NCI-H524 (cell line): Measurements from ENCODE around the gene DESI2.
"Not testable (repeated sequence)": the region's sequence is repeated elsewhere in the genome, so short reads cannot be mapped to it uniquely, and the experiment has no call there.

Experiments used
- DNase-seq, 2 experiments: peaks; one replicate each; lab custom pipeline; 2025; lab: John Stamatoyannopoulos, UW

The DESI2 gene

DNA sequence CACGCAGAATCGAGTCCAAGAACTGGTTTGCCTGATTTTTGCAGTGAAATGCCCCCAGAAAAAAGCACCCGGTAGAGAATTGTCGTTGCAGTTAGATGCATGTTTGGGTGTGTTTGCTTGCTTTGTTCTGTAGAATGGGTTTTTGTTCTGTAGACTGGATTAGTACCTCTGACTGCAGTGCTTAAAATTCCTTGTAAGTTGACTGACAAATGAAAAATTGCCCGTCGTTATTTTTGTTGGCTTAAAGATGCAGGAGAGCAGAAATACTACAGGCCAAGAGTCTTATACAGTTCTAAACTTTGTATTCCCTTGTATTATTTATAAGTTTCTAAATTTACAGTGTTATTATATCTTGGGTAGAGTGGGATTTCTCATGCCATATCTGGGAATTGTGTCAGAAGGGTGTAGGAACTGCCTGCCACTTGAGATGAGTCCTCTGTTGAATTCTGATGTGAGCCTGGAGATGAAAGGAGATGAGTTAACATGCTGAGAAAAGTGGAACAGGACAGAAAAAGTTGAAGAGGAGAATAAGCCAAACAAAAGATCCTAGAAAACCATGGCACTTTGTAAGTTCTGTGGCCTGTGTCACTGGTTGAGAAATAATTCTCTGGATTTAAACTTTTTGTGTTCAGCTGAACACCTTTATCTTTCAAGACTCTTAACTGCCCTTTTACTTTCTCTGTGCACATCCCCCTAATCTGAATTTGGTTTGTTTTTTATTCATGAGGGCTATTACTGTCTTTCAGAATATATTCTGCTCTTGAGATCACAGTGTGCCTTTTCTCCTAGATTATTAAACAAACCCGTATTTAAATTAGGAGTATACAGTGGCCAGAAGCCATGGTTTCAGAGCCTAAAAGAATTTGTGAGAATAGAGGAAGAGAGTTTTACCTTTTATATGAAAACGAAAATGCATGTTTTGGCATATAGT is 1.4 kb downstream of the DESI2 start:
- no peak for DNase-seq

DNA sequence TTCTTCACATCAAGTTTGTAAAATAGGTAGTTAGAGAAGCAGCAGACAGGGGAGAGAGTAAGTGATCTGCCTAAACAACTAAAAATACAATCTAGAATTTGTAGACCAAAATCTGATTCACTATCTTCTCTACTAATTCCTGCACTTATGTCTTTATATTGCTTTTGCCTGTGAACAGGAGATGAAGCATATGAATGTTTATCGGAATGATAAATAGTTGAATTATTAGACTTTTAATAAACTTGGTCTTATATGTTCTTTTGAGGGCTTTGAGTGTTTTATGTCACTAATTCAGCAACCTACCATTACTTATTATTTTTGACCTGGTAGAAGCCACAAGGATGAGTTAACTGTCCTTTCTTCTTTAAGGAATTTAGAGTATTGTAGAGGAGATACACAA is 2.3 kb downstream of the DESI2 start:
- DNase-seq = no peak

DNA sequence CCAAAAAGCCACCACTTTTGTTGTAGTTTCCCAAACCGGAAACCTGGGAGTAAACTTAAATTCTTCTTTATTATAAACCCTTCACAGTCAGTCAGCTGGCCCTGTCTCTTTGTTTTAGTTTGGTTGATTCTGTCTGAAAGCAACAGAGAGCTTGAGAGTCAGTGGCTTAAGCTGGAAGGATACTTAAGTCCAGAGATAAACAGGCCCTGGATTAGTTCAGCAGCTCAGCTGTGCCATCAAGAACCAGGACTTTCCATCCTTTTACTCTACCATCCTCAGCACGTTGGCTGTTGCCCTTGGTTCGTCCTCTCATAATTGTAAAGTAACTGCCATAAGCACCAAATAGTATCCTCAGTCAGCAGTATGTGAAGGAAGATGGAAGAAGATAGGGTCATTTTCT is 4.5 kb downstream of the DESI2 start:
- no peak for DNase-seq

DNA sequence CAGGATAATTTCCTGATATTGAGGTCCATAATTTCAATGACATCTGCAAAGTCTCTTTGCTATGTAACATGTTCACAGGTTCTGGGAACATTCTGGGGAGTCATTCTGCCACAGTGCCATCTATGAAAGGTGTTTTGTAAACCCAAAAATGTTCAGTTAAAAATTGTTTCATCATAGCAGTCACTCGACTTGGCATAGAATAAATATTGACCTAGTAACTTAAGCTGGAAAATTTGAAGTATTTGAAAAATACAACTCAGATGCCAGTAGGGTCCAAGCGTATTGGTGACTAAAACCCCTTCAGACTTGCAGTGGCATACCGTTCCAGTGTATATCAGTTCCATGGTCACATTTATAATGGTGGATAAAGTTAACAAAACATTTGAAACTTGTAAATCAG is 6.8 kb downstream of the DESI2 start:
- DNase-seq = no peak

DNA sequence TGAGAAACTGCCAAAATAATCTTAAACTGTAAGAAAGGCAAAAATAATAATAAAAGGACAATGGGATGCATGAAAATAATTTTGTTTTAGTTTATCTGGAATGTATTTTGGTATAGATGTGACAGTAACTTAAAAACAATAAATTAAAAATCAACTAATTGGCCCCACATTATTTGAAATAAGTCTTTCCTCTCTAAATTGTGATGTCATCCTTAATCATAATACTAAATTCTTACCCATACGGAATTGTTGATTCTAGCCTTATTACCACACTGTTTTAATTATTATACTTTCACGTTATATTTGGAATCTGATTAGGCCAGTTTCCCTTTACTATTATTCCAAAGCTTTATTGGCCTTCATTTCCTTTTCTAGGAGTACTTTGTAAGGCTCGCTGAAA is 7.7 kb downstream of the DESI2 start:
- DNase-seq = no peak

DNA sequence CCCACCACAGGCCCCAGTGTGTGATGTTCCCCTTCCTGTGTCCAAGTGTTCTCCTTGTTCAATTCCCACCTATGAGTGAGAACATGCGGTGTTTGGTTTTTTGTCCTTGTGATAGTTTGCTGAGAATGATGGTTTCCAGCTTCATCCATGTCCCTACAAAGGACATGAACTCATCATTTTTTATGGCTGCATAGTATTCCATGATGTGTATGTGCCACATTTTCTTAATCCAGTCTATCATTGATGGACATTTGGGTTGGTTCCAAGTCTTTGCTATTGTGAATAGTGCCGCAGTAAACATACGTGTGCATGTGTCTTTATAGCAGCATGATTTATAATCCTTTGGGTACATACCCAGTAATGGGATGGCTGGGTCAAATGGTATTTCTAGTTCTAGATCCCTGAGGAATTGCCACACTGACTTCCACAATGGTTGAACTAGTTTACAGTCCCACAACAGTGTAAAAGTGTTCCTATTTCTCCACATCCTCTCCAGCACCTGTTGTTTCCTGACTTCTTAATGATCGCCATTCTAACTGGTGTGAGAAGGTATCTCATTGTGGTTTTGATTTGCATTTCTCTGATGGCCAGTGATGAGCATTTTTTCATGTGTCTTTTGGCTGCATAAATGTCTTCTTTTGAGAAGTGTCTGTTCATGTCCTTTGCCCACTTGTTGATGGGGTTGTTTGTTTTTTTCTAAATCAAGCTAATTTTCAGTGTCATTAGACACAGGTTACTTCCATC is 8.8 kb downstream of the DESI2 start:
- not testable (repeated sequence) for DNase-seq

DNA sequence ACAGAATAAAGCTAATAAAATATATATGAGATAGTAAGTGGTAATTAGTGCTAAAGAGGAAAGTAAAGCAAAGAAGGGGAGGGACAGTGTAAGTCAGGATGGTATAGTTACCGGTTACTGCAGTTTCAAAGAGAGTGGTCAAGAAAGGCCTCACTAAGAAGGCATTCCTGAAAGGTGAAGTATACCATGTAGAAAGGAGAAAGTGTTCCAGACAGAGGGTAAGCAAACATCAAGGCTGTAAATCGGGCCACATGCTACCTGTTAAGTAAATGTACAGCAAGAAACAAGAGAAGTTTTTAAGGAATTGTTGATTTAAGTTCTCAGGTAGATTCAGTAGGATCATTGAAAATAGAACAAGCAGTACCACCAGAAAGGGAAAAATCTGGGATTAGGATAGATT is 9.7 kb downstream of the DESI2 start:
- DNase-seq = no peak

DNA sequence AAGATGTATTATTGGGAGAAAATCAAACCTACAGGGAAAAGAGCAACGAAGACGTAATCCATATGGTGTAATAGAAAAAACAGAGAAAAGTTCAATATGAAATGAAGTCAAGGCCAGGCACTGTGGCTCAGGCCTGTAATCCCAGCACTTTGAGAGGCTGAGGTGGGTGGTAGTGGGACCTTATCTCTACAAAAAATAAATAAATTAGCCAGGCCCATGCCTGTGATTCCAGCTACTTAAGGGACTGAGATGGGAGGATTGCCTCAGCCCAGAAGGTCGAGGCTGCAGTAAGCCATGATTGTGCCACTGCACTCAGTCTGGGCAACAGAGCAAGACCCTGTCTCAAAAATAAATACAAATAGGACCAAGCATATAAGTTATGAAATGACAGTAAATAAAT is 11.4 kb downstream of the DESI2 start:
- no peak for DNase-seq

DNA sequence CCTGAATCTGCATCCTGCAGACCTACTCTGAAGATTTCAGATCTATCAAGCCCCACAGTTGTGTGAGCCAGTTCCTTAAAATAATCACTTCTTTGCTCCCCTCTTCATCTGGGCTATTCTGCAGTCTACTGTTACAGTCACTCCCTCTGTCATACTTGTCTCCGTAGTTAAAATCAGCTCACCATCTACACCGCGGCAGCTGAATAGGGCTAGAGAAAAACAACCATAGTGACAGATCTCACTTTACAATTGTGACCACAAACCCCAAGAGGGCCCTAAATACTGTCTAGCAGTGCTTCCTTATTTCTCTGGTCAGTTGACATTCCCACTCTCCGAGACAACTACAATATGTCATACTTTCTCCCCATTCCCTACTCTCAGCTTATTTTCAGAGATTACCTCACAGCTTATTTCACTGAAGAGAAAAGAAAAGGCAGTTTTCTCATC is 12.9 kb downstream of the DESI2 start:
- DNase-seq = no peak

DNA sequence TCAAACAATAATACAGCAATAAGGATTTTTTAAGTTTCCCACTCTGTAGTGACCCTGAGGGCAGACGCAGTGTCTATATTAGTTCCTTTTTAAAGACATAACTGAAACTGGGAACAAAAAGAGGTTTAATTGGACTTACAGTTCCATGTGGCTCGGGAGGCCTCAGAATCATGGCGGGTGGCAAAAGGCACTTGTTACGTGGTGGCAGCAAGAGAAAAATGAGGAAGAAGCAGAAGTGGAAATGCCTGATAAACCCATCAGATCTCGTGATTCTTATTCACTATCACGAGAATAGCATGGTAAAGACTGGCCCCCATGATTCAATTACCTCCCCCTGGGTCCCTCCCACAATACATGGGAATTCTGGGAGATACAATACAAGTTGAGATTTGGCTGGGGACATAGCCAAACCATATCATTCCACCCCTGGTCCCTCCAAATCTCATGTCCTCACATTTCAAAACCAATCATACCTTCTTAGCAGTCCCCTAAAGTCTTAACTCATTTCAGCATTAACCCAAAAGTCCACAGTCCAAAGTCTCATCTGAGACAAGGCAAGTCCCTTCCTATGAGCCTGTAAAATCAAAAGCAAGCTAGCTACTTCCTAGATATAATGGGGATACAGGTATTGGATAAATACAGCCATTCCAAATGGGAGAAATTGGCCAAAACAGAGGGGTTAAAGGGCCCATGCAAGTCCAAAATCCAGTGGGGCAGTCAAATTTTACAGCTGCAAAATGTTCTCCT is 13.9 kb downstream of the DESI2 start:
- not testable (repeated sequence) for DNase-seq

DNA sequence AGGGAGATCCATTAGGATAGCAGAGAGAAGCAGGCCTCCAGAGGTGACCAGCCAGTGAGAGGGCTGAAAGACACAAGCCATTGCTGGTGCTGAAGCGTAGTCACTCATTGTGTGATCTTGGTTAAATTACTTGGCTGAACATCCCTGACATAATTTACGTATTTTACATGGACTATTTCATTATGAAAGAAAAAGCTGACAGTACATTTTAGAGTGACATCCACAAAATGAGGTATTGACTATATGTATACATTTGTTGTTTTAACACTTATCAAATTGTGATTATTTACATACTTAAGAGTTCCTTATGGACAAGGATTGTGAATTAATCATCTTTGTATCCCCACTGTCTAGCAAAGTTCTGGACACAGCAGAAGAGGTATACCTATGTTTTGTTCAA is 14.9 kb downstream of the DESI2 start:
- no peak for DNase-seq

DNA sequence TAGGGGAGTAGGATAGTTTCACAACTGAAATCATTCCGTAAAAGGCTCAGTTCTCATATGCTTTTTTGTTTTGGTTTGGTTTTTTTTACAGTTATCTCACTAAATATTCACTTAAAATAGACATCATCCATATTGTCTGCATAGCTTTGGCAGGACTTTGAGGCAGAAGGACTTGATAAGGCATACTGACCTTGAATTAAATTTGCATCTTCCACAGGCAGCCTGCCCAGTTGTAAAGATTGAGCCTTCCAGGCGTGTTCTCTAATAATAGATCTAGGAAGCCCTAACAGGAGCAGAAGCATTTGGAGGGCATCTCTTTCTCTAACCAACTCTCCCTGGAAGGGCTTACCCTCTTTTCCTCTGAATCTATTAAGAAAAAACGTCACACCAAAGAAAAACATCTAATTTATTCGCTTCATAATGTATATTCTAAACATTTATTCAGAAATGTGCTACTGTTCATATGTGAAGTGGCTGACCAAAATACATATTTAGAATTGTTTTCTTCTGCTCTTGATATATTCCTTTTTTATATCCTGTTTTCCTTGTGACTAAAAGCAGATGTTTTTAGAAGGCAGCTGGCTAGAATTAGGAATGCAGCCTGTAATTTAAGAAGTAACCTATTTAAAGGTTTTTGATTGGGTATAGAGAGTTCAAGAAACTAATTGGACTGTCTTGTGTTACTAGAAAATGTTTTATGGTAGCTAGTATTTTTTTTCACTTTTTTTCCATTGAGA is 20.2 kb downstream of the DESI2 start:
- DNase-seq = no peak

DNA sequence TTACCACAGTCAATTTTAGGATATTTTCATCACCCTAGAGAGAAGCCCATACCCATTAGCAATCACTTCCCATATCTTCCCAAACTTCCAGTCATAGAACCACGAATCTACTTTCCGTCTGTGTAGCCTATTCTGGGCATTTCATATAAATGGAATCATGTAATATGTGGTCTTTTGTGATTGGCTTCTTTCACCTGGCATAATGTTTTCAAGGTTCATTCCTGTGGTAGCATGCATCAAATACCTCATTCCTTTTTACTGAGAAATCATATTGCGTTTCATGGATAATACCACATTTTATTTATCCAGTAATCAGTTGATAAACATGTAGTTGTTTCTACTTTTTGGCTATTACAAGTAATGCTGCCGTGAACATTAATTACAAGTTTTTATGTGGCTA is 21.5 kb downstream of the DESI2 start:
- no peak for DNase-seq

DNA sequence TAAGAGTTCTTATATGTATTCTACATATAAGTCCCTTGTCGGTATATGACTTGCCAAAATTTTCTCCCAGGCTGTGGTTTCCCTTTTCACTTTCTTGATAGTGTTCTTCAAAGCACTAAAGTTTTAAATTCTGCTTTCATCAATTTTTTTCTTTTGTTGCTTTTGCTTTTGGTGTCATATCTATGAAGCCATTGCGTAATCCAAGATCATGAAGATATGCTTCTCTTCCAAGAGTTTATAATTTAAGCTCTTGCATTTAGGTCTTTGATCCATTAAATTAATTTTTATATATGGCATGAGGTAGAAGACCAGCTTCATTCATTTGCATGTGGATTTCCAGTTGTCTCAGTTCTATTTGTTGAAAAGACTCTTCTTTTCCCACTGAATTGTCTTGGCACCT is 22.2 kb downstream of the DESI2 start:
- DNase-seq = no peak

DNA sequence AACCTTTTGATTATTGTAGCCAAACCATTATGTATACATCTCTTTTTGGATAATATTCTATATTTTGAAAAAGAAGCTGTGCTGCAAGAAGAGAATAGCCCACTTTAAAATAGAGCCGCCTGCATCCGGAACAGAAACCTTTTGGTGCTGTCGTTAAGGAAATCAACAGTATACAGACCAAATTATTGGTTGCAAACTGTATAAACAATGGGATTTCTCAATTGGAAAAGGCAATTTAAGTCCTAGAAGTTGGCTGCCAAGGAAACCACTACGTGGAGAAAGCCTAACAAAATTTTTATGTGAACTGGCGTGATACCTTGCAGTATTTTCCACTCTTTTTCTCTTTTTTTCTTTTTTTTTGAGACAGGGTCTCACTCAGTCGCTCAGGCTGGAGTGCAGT is 25.8 kb downstream of the DESI2 start:
- no peak for DNase-seq

DNA sequence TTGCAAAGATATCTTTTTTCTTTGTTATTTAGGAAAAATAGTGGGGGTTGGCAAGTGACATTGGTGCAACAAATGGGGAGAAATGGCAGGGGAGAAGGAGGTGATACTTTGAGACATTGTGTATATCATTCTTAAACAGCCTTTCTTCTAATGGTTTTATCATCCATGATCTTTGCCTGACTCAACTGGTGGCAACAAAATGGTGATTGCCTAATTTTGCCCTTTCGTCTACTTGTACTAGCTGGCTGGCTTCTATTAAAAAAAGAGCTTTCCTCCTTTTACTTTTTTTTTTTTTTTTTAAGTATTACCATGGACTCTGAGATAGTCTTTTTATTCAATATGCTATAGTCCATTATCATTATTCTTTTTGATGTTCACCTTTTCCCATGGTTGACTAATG is 27.7 kb downstream of the DESI2 start:
- DNase-seq = no peak

DNA sequence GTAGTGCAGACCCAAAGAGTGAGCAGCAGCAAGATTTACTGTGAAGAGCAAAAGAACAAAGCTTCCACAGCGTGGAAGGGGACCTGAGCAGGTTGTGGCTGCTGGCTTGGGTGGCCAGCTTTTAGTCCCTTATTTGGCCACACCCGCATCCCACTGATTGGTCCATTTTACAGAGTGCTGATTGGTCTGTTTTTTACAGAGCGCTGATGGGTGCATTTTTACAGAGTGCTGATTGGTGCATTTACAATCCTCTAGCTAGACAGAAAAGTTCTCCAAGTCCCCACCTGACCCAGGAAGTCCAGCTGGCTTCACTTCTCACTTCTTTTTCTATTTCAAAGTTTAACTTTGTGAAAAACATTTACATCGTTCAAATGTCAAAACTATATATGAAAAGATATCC is 29.2 kb downstream of the DESI2 start:
- not testable (repeated sequence) for DNase-seq

DNA sequence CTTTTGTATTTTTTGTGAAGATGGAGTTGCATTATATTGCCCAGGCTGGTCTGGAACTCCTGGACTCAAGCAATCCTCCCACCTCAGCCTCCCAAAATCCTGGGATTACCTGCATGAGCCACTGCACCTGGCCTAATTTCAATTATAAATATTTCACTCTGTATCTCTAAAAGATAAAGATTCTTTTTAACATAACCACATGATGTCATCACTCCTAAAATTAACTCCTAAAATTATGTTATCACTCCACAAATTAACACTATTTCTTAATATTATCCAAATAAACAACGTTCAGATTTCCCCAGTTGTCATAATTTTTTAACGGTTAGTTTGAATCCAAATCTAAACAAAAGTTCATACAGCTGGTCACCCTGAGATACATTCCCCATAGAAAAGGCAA is 43.0 kb downstream of the DESI2 start:
- DNase-seq = no peak

DNA sequence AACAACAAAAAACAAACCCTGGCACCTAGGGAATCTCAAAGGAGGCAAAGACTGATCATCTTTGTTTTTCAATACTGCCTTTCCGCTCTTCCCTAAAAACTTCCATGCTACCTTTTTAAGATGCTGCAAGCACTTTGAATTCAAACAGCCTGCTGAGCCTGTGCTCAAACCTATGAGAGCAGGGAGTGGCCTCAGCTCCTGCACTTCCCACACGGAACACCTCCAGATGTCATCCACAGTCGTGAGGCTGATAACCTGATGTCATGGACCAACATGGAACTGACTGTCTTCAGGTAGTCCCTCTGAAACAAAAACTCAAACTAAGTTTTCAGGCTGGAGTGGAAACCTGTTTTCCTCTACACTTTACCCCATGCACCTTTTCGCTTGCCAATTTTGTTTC is 46.8 kb downstream of the DESI2 start:
- DNase-seq = no peak

DNA sequence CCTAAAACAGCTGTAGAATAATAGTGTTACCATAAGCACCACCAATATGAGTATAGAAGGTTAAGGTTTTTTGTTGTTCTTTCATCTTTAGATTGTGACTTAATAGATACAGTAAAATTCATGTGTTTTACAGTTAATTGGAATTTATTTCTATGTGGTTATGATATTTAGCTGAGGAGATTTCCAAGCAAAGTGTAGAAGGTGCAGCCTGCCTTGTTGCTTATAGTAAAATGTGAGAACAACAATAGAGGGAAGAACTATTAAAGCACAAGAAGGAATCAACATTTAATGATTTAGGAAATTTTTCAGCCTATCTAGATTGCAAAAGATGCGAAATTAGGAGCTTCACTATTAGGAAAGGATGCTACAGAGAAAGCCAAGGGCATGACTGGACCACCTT is 47.9 kb downstream of the DESI2 start:
- no peak for DNase-seq

DNA sequence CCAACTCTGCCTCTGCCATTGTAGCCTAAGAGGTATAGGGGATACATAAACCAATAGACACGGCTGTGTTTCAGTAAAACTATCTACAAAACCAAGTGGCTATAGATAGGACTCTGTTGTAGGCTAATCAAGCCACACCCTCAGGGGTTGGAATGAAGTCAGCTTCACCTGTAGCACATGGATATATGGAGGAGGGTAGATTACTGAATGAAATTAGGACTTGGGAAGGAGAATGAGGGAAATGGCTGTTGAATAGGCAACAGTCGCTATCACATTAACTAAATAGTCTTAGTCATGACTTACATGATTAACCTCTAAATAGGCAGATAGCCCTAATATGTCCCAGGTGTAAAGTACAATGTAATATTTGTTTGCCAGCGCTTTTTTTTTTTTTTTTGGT is 49.7 kb downstream of the DESI2 start:
- DNase-seq = no peak

DNA sequence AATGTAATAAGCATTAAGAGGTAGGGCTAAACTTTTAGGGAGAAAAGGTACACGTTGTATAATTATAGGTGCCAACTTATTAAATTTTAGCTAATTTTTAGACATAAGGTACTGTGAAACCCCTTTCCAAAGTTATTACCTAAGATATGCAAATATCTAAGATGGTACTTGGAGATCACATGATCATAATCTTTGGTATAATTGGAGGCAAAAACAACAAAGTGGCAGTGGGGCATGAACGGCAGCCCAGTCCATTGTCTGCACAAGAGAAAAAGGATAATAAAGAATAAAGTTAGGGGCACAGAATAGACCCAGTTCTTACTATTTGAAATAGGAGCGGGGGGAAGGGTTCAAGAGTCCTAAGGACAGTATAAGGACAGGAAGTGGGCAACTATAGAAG is 51.2 kb downstream of the DESI2 start:
- DNase-seq = no peak
